Stromal cell of bone marrow (primary cell): ENCODE measurements around the gene ARHGEF26.
"Not testable (repeated sequence)": the region's sequence is repeated elsewhere in the genome, so short reads cannot be mapped to it uniquely, and the experiment has no call there.

Experiments used
- DNase-seq: peaks from one replicate; pipeline ENCODE4 v3.0.0-alpha.2; 2012; ENCODE audit warnings: low read depth

The ARHGEF26 gene

GRCh38 chr3:154120961-154121700, at the start of gene ARHGEF26:
ARHGEF26 (plus strand) TSS chr3:154121390; CDS start chr3:154121993, 603 bp downstream.
- DNase-seq: peak; percentile 33

- DNase-seq: no peak
These were observed 46.2 kb upstream of the ARHGEF26 start for GRCh38 chr3:154074966-154075365.

GRCh38 chr3:154078672-154079071, 42.5 kb upstream of the ARHGEF26 start:
- no peak for DNase-seq

- DNase-seq: no peak
These were observed 39.9 kb upstream of the ARHGEF26 start for GRCh38 chr3:154081305-154081704.

GRCh38 chr3:154085071-154085470, 36.1 kb upstream of the ARHGEF26 start:
- DNase-seq: no peak

GRCh38 chr3:154085799-154086198, 35.4 kb upstream of the ARHGEF26 start:
- no peak for DNase-seq

- no peak for DNase-seq
These were observed 34.9 kb upstream of the ARHGEF26 start for GRCh38 chr3:154086286-154086685.

- DNase-seq: not testable (repeated sequence)
These were observed 33.3 kb upstream of the ARHGEF26 start for GRCh38 chr3:154087756-154088480.

- peak; percentile 3 for DNase-seq
These were observed 31.5 kb upstream of the ARHGEF26 start for GRCh38 chr3:154089421-154090420.

- no peak for DNase-seq
These were observed 27.1 kb upstream of the ARHGEF26 start for GRCh38 chr3:154094051-154094450.

- peak; percentile 12 for DNase-seq
These were observed 25.3 kb upstream of the ARHGEF26 start for GRCh38 chr3:154095832-154096421.

- no peak for DNase-seq
These were observed 22.8 kb upstream of the ARHGEF26 start for GRCh38 chr3:154098376-154098775.

- no peak for DNase-seq
These were observed 20.6 kb upstream of the ARHGEF26 start for GRCh38 chr3:154100556-154100955.

- no peak for DNase-seq
These were observed 19.9 kb upstream of the ARHGEF26 start for GRCh38 chr3:154101250-154101649.

- DNase-seq: no peak
These were observed 19.0 kb upstream of the ARHGEF26 start for GRCh38 chr3:154102225-154102624.

- no peak for DNase-seq
These were observed 15.8 kb upstream of the ARHGEF26 start for GRCh38 chr3:154105218-154105975.

- DNase-seq: no peak
These were observed 9.7 kb upstream of the ARHGEF26 start for GRCh38 chr3:154111365-154111935.

GRCh38 chr3:154112146-154112852, 8.9 kb upstream of the ARHGEF26 start:
- DNase-seq: no peak

- DNase-seq: no peak
These were observed 7.6 kb upstream of the ARHGEF26 start for GRCh38 chr3:154113609-154114008.

GRCh38 chr3:154115332-154115731, 5.9 kb upstream of the ARHGEF26 start:
- no peak for DNase-seq
